GM12878 (cell line): ENCODE results near the gene TTC23. TPM values are rescaled to one million over a fixed set of nuclear protein-coding genes. Genes with fewer than 3 reads are reported as not detected.

Experiments
- ATAC-seq: fragments of 200-7000 bp; cut with Tn5 transposase; 3 replicates; pipeline ENCODE4 v1.9.1; 2020; ENCODE audit warnings: mild to moderate bottlenecking, moderate library complexity
- BruUV-seq: library from RNA; stranded (reverse); fragments of 400-500 nt; replicated peaks from 2 replicates; lab custom pipeline; 2021; lab: Mats Ljungman, UMichigan
- CTCF ChIA-PET: fragments of 300-600 bp; sonication (Branson Sonifier 250); formaldehyde crosslinking; extraction: SDS; loops from one replicate; lab custom pipeline; 2021; ENCODE audit warnings: inconsistent platforms; lab: Yijun Ruan, JAX
- POLR2A ChIA-PET: fragments of 350-600 bp; formaldehyde crosslinking; extraction: SDS; loops from one replicate; lab custom pipeline; 2021; ENCODE audit warnings: inconsistent platforms; lab: Charles Lee
- RAD21 ChIA-PET: fragments of 300-600 bp; sonication (Branson Sonifier 250); formaldehyde crosslinking; loops from one replicate; lab custom pipeline; 2023; ENCODE audit warnings: antibody characterized with exemption; ENCODE audit not compliant: unreplicated experiment; lab: Charles Lee
- SMC1A ChIA-PET: fragments of 300-600 bp; sonication (Branson Sonifier 250); formaldehyde crosslinking; loops from one replicate; lab custom pipeline; 2023; ENCODE audit not compliant: unreplicated experiment, uncharacterized antibody; lab: Charles Lee
- DNase-seq: peaks from one replicate; pipeline ENCODE4 v3.0.0-alpha.2; 2011; ENCODE audit warnings: low read depth, low spot score
- FAIRE-seq: peaks from 3 replicates; lab custom pipeline; 2011; peaks lifted over from hg19 to GRCh38; lab: Jason Lieb, UNC
- H2AFZ ChIP-seq: 2 replicates; pipeline ENCODE4 v1.6.0; 2011; ENCODE audit warnings: low read depth, low read length, control low read depth; ENCODE audit not compliant: control insufficient read depth
- H3K27ac ChIP-seq: 2 replicates; pipeline ENCODE4 v1.5.1; 2011; ENCODE audit warnings: control low read depth; ENCODE audit not compliant: control insufficient read depth, insufficient read depth
- H3K27me3 ChIP-seq, 2 experiments: replicated peaks in 1 of 2; 2 replicates each; pipeline versions ENCODE4 v1.6.0 to v1.6.1; 2011; ENCODE audit warnings: low read length in 1 of 2; ENCODE audit not compliant: control insufficient read depth in 2 of 2, insufficient read depth in 2 of 2
- H3K36me3 ChIP-seq, 2 experiments: 2 replicates each; pipeline ENCODE4 v1.5.1; 2011; ENCODE audit warnings: low read length in 1 of 2; ENCODE audit not compliant: control insufficient read depth in 2 of 2, insufficient read depth in 2 of 2
- H3K4me1 ChIP-seq: 2 replicates; pipeline ENCODE4 v1.6.1; 2011; ENCODE audit warnings: mild to moderate bottlenecking, low read length, moderate library complexity, mixed read lengths; ENCODE audit not compliant: control insufficient read depth, insufficient read depth
- H3K4me2 ChIP-seq: 2 replicates; pipeline ENCODE4 v1.6.0; 2011; ENCODE audit warnings: control low read depth; ENCODE audit not compliant: control insufficient read depth, insufficient read depth
- H3K4me3 ChIP-seq: fragments of 200-600 bp; sonication (generic); 2 replicates; pipeline ENCODE4 v1.5.1; 2016
- H3K79me2 ChIP-seq: 2 replicates; pipeline ENCODE4 v1.6.0; 2011; ENCODE audit warnings: low read length; ENCODE audit not compliant: control insufficient read depth, insufficient read depth
- H3K9ac ChIP-seq: 2 replicates; pipeline ENCODE4 v1.8.0; 2011; ENCODE audit warnings: low read length, control low read depth, mixed read lengths; ENCODE audit not compliant: control insufficient read depth, insufficient read depth
- H3K9me3 ChIP-seq: replicated peaks from 3 replicates; pipeline ENCODE4 v1.5.1; 2011; ENCODE audit warnings: mild to moderate bottlenecking, low read length; ENCODE audit not compliant: control insufficient read depth, insufficient read depth
- H4K20me1 ChIP-seq: 2 replicates; pipeline ENCODE4 v1.6.0; 2011; ENCODE audit not compliant: control insufficient read depth, insufficient read depth
- BCL11A ChIP-seq: IDR thresholded peaks from 2 replicates; pipeline ENCODE4 v1.6.1; 2011; ENCODE audit warnings: low read depth, low read length
- IKZF2 ChIP-seq, 2 experiments: fragments of 450-650 bp; IDR thresholded peaks; 2 replicates each; pipeline ENCODE4 v1.6.1; 2017; ENCODE audit warnings: mild to moderate bottlenecking in 2 of 2, moderate library complexity in 2 of 2
- MEF2A ChIP-seq: IDR thresholded peaks from 2 replicates; pipeline ENCODE4 v1.6.1; 2011; ENCODE audit warnings: low read depth, mild to moderate bottlenecking, low read length, moderate library complexity; ENCODE audit not compliant: insufficient read depth
- MEF2B ChIP-seq: fragments of 450-650 bp; IDR thresholded peaks from 2 replicates; pipeline ENCODE4 v1.6.1; 2018; ENCODE audit warnings: mild to moderate bottlenecking, moderate library complexity; ENCODE audit not compliant: partially characterized antibody, poor library complexity, severe bottlenecking
- RUNX3 ChIP-seq: IDR thresholded peaks from 2 replicates; pipeline ENCODE4 v1.6.1; 2012; ENCODE audit warnings: low read length, inconsistent platforms
- SIN3A ChIP-seq: IDR thresholded peaks from 2 replicates; pipeline ENCODE4 v1.6.1; 2012; ENCODE audit warnings: low read depth, low read length, improper control_type of control experiment
- SRF ChIP-seq, 2 experiments: IDR thresholded peaks; 2 replicates each; pipeline ENCODE4 v1.6.1; 2011; ENCODE audit warnings: low read depth in 2 of 2, low read length in 2 of 2, mild to moderate bottlenecking in 1 of 2, moderate library complexity in 1 of 2
- YBX1 ChIP-seq: fragments of 450-650 bp; IDR thresholded peaks from 2 replicates; pipeline ENCODE4 v1.6.1; 2016; ENCODE audit warnings: antibody characterized with exemption
- ZBTB11 ChIP-seq: fragments of 450-650 bp; formaldehyde crosslinking; IDR thresholded peaks from 2 replicates; pipeline ENCODE4 v1.5.0; 2022; ENCODE audit warnings: mild to moderate bottlenecking, missing genetic modification characterization
- WGBS: methylation state at CpG from one replicate; pipeline ENCODE4 v1.1.6; 2016; ENCODE audit warnings: low lambda C conversion rate; ENCODE audit not compliant: insufficient replicate concordance, insufficient coverage; ENCODE audit errors: missing lambda C conversion rate; 5-methylcytosine and 5-hydroxymethylcytosine counted together
- in situ Hi-C: fragments of 300-500 bp; cut with MboI; formaldehyde crosslinking; loops from 9 replicates; pipeline ENCODE4 v1.14.3; 2018; ENCODE audit warnings: mixed read lengths
- intact Hi-C: fragments of 100-400 bp; cut with micrococcal nuclease; formaldehyde crosslinking; loops from one replicate; pipeline ENCODE4 v1.14.2; 2022; ENCODE audit not compliant: unreplicated experiment
- polyA plus RNA-seq, 11 experiments: library from polyadenylated mRNA; depleted of rRNA in 4 of 11; unstranded in 6 of 11; stranded (reverse) in 5 of 11; fragments of >200 nt; fragmentation: Nextera tagmentation in 4 of 11; fragmentation: Illumina TruSeq in 1 of 11; extraction: Ambion mirVana in 4 of 11; extraction: Trizol in 1 of 11; gene quantifications; 1 replicate in 1 of 11; 2 replicates in 10 of 11; pipeline versions ENCODE4 v1.2.1 to v1.2.3, GENCODE V29; 2011 to 2016; ENCODE audit warnings: inconsistent platforms in 2 of 11, missing spikeins in 2 of 11, low read depth in 1 of 11
- total RNA-seq, 4 experiments: library from RNA; depleted of rRNA in 3 of 4; stranded (reverse); fragments of >200 nt in 3 of 4; fragmentation: Illumina TruSeq in 1 of 4; extraction: Trizol in 1 of 4; gene quantifications; 2 replicates each; pipeline versions ENCODE4 v1.2.1 to v1.2.3, GENCODE V29; 2013 to 2021
- TF ChIP-seq, protein P1 (sequence below): fragments of 450-650 bp; IDR thresholded peaks from 2 replicates; pipeline ENCODE4 v1.6.1; 2016; ENCODE audit warnings: mild to moderate bottlenecking, moderate library complexity, borderline replicate concordance
- TF ChIP-seq, protein P2 (sequence below): fragments of 450-650 bp; IDR thresholded peaks from 2 replicates; pipeline ENCODE4 v1.6.1; 2017; ENCODE audit warnings: borderline replicate concordance

Gene TTC23
- total and polyA plus RNA-seq, 10 of the 15 experiments (the other 5 are each of a cell fraction or from before 2014, with no cell fraction given) = 1.2 to 9.0 (median 6.5) TPM

DNA sequence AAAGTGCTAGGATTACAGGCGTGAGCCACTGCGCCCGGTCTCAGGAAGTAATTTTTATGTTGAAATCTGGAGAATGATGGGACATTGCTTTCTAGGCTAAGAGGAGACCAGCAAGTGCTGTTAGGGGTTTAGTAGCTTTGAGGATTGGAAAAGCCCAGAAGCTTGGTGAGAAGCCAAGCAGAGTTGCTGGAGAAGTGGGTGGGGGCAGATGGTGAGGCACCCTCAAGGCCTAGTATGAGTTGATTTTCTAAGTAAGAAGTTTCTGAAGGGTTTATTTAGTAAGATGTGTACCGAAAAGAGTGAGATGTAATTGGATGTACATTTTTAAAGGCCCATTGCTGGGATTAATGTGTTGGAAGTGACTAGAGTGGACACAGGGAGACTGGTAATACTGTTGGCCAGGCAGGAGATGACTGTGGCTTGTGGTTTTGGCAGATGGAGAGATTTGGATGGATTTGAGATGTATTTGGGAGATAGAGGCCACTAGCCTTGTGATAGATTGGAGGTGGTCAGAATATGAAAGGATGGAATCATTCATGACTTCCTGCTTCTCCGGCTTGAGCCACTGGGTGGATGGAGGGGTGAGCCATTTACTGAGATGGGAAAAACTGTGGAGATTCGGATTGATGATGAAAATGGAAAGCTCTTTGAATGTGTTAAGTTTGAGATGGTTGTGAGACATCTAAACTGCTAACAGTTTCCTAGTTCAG, 4.2 kb upstream of the TTC23 start (continued):
- peak; percentile 46; the same call in 1 of the 2 replicates for TF ChIP-seq RUNX3
- TF ChIP-seq, protein P1, sequence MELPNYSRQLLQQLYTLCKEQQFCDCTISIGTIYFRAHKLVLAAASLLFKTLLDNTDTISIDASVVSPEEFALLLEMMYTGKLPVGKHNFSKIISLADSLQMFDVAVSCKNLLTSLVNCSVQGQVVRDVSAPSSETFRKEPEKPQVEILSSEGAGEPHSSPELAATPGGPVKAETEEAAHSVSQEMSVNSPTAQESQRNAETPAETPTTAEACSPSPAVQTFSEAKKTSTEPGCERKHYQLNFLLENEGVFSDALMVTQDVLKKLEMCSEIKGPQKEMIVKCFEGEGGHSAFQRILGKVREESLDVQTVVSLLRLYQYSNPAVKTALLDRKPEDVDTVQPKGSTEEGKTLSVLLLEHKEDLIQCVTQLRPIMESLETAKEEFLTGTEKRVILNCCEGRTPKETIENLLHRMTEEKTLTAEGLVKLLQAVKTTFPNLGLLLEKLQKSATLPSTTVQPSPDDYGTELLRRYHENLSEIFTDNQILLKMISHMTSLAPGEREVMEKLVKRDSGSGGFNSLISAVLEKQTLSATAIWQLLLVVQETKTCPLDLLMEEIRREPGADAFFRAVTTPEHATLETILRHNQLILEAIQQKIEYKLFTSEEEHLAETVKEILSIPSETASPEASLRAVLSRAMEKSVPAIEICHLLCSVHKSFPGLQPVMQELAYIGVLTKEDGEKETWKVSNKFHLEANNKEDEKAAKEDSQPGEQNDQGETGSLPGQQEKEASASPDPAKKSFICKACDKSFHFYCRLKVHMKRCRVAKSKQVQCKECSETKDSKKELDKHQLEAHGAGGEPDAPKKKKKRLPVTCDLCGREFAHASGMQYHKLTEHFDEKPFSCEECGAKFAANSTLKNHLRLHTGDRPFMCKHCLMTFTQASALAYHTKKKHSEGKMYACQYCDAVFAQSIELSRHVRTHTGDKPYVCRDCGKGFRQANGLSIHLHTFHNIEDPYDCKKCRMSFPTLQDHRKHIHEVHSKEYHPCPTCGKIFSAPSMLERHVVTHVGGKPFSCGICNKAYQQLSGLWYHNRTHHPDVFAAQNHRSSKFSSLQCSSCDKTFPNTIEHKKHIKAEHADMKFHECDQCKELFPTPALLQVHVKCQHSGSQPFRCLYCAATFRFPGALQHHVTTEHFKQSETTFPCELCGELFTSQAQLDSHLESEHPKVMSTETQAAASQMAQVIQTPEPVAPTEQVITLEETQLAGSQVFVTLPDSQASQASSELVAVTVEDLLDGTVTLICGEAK = no peak
- TF ChIP-seq SRF (IDR thresholded peaks at IDR 0.05; ENCODE audit: low read depth in 2 of 2, low read length in 2 of 2) = no peak

- Histone ChIP-seq H3K79me2 (peaks cover 31% of the 10 kb centered on the region), H3K9ac (peak overlapping the region; percentile 74), H3K9me3 (no peaks in the 10 kb centered on the region), H3K4me3 (peak overlapping the region; percentile 82), H3K4me2 (peak overlapping the region; percentile 79), H3K4me1 (peaks cover 11% of the 10 kb centered on the region), H3K36me3 (no peaks in the 10 kb centered on the region), H3K27me3 (no peaks in the 10 kb centered on the region), H2AFZ (peak overlapping the region; percentile 59), H4K20me1 (no peaks in the 10 kb centered on the region), H3K27ac (no peak overlapping the region)
- POLR2A ChIA-PET = interaction anchor here (0.6 to 2.1 kb wide), 4 partner anchors 20 to 250 kb away, joined by 4 to 5 read pairs (median 5); no protein-coding TSS in a partner anchor
- no peak for DNase-seq
- intact Hi-C loops (no loop called here), in situ Hi-C loops (loop anchor here (25.0 kb wide), 1 partner anchor 1360 kb away; the partner anchor contains the start of genes ASB7 and LINS1)
- no TSS peak for BruUV-seq
- no peak for FAIRE-seq
- CTCF ChIA-PET = interaction anchor here (2.3 to 5.2 kb wide), 2 partner anchors 22 to 452 kb away, joined by 10 to 51 read pairs; no protein-coding TSS in a partner anchor
- SMC1A ChIA-PET = interaction anchor here (1.1 to 1.5 kb wide), 3 partner anchors 13 to 50 kb away, joined by 3 to 5 read pairs (median 4); no protein-coding TSS in a partner anchor
- RAD21 ChIA-PET = interaction anchor here (0.9 to 1.7 kb wide), 5 partner anchors 15 to 453 kb away, joined by 3 to 5 read pairs (median 4); no protein-coding TSS in a partner anchor
- no peak for ATAC-seq
- WGBS = 26% methylated on average over 7 of the region's 7 CpGs
- no peak for TF ChIP-seq MEF2B
- no peak for TF ChIP-seq ZBTB11 (CRISPR knock-in tag)
- TF ChIP-seq YBX1 = no peak
- no peak for TF ChIP-seq MEF2A
- TF ChIP-seq, protein P2, sequence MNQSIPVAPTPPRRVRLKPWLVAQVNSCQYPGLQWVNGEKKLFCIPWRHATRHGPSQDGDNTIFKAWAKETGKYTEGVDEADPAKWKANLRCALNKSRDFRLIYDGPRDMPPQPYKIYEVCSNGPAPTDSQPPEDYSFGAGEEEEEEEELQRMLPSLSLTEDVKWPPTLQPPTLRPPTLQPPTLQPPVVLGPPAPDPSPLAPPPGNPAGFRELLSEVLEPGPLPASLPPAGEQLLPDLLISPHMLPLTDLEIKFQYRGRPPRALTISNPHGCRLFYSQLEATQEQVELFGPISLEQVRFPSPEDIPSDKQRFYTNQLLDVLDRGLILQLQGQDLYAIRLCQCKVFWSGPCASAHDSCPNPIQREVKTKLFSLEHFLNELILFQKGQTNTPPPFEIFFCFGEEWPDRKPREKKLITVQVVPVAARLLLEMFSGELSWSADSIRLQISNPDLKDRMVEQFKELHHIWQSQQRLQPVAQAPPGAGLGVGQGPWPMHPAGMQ = no peak
- TF ChIP-seq BCL11A = no peak
- TF ChIP-seq IKZF2 (IDR thresholded peaks at IDR 0.05) = no peak
- TF ChIP-seq SIN3A = no peak
Observed at GRCh38 chr15:99252326-99252725, 2.9 kb upstream of the TTC23 start.
